GM12878 (cell line): ENCODE data around the gene GMCL2. TPM values are rescaled to one million over a fixed set of nuclear protein-coding genes. Genes with fewer than 3 reads are reported as not detected.

Source experiments
- ATAC-seq: fragments of 200-7000 bp; cut with Tn5 transposase; 3 replicates; pipeline ENCODE4 v1.9.1; 2020; ENCODE audit warnings: mild to moderate bottlenecking, moderate library complexity
- BruUV-seq: library from RNA; stranded (reverse); fragments of 400-500 nt; replicated peaks from 2 replicates; lab custom pipeline; 2021; lab: Mats Ljungman, UMichigan
- CTCF ChIA-PET: fragments of 300-600 bp; sonication (Branson Sonifier 250); formaldehyde crosslinking; extraction: SDS; loops from one replicate; lab custom pipeline; 2021; ENCODE audit warnings: inconsistent platforms; lab: Yijun Ruan, JAX
- POLR2A ChIA-PET: fragments of 350-600 bp; formaldehyde crosslinking; extraction: SDS; loops from one replicate; lab custom pipeline; 2021; ENCODE audit warnings: inconsistent platforms; lab: Charles Lee
- RAD21 ChIA-PET: fragments of 300-600 bp; sonication (Branson Sonifier 250); formaldehyde crosslinking; loops from one replicate; lab custom pipeline; 2023; ENCODE audit warnings: antibody characterized with exemption; ENCODE audit not compliant: unreplicated experiment; lab: Charles Lee
- SMC1A ChIA-PET: fragments of 300-600 bp; sonication (Branson Sonifier 250); formaldehyde crosslinking; loops from one replicate; lab custom pipeline; 2023; ENCODE audit not compliant: unreplicated experiment, uncharacterized antibody; lab: Charles Lee
- DNase-seq: peaks from one replicate; pipeline ENCODE4 v3.0.0-alpha.2; 2011; ENCODE audit warnings: low read depth, low spot score
- FAIRE-seq: peaks from 3 replicates; lab custom pipeline; 2011; peaks lifted over from hg19 to GRCh38; lab: Jason Lieb, UNC
- H2AFZ ChIP-seq: 2 replicates; pipeline ENCODE4 v1.6.0; 2011; ENCODE audit warnings: low read depth, low read length, control low read depth; ENCODE audit not compliant: control insufficient read depth
- H3K27ac ChIP-seq: 2 replicates; pipeline ENCODE4 v1.5.1; 2011; ENCODE audit warnings: control low read depth; ENCODE audit not compliant: control insufficient read depth, insufficient read depth
- H3K27me3 ChIP-seq, 2 experiments: replicated peaks in 1 of 2; 2 replicates each; pipeline versions ENCODE4 v1.6.0 to v1.6.1; 2011; ENCODE audit warnings: low read length in 1 of 2; ENCODE audit not compliant: control insufficient read depth in 2 of 2, insufficient read depth in 2 of 2
- H3K36me3 ChIP-seq, 2 experiments: 2 replicates each; pipeline ENCODE4 v1.5.1; 2011; ENCODE audit warnings: low read length in 1 of 2; ENCODE audit not compliant: control insufficient read depth in 2 of 2, insufficient read depth in 2 of 2
- H3K4me1 ChIP-seq: 2 replicates; pipeline ENCODE4 v1.6.1; 2011; ENCODE audit warnings: mild to moderate bottlenecking, low read length, moderate library complexity, mixed read lengths; ENCODE audit not compliant: control insufficient read depth, insufficient read depth
- H3K4me2 ChIP-seq: 2 replicates; pipeline ENCODE4 v1.6.0; 2011; ENCODE audit warnings: control low read depth; ENCODE audit not compliant: control insufficient read depth, insufficient read depth
- H3K4me3 ChIP-seq: fragments of 200-600 bp; sonication (generic); 2 replicates; pipeline ENCODE4 v1.5.1; 2016
- H3K79me2 ChIP-seq: 2 replicates; pipeline ENCODE4 v1.6.0; 2011; ENCODE audit warnings: low read length; ENCODE audit not compliant: control insufficient read depth, insufficient read depth
- H3K9ac ChIP-seq: 2 replicates; pipeline ENCODE4 v1.8.0; 2011; ENCODE audit warnings: low read length, control low read depth, mixed read lengths; ENCODE audit not compliant: control insufficient read depth, insufficient read depth
- H3K9me3 ChIP-seq: replicated peaks from 3 replicates; pipeline ENCODE4 v1.5.1; 2011; ENCODE audit warnings: mild to moderate bottlenecking, low read length; ENCODE audit not compliant: control insufficient read depth, insufficient read depth
- H4K20me1 ChIP-seq: 2 replicates; pipeline ENCODE4 v1.6.0; 2011; ENCODE audit not compliant: control insufficient read depth, insufficient read depth
- CBFB ChIP-seq: IDR thresholded peaks from 2 replicates; pipeline ENCODE4 v1.6.1; 2016; ENCODE audit warnings: antibody characterized with exemption, low read depth
- IKZF2 ChIP-seq, 2 experiments: fragments of 450-650 bp; IDR thresholded peaks; 2 replicates each; pipeline ENCODE4 v1.6.1; 2017; ENCODE audit warnings: mild to moderate bottlenecking in 2 of 2, moderate library complexity in 2 of 2
- JUNB ChIP-seq: IDR thresholded peaks from 2 replicates; pipeline ENCODE4 v1.6.1; 2016; ENCODE audit warnings: antibody characterized with exemption, mild to moderate bottlenecking
- KLF5 ChIP-seq: fragments of 450-650 bp; IDR thresholded peaks from 2 replicates; pipeline ENCODE4 v1.6.1; 2014; ENCODE audit warnings: mild to moderate bottlenecking; ENCODE audit not compliant: partially characterized antibody
- MTA3 ChIP-seq: IDR thresholded peaks from 2 replicates; pipeline ENCODE4 v1.6.1; 2012; ENCODE audit warnings: low read length, inconsistent platforms, borderline replicate concordance
- POLR2A ChIP-seq: IDR thresholded peaks from 2 replicates; pipeline ENCODE4 v1.6.1; 2011; ENCODE audit warnings: low read depth, mild to moderate bottlenecking, low read length
- RCOR1 ChIP-seq: conservative IDR thresholded peaks from 2 replicates; pipeline ENCODE4 v1.6.1; 2012; ENCODE audit warnings: low read depth, low read length, improper control_type of control experiment
- RELA ChIP-seq: fragments of 450-650 bp; IDR thresholded peaks from 2 replicates; pipeline ENCODE4 v1.8.0; 2014; ENCODE audit warnings: borderline replicate concordance; ENCODE audit not compliant: partially characterized antibody
- YY1 ChIP-seq: IDR thresholded peaks from 2 replicates; pipeline ENCODE4 v1.6.1; 2011; ENCODE audit warnings: low read depth, mild to moderate bottlenecking, low read length
- ZNF24 ChIP-seq: fragments of 450-650 bp; IDR thresholded peaks from 2 replicates; pipeline ENCODE4 v1.6.1; 2017; ENCODE audit warnings: antibody characterized with exemption, mild to moderate bottlenecking
- ZNF274 ChIP-seq: IDR thresholded peaks from one replicate; pipeline ENCODE4 v1.8.0; 2011; ENCODE audit not compliant: insufficient read length, insufficient read depth
- WGBS: methylation state at CpG from one replicate; pipeline ENCODE4 v1.1.6; 2016; ENCODE audit warnings: low lambda C conversion rate; ENCODE audit not compliant: insufficient replicate concordance, insufficient coverage; ENCODE audit errors: missing lambda C conversion rate; 5-methylcytosine and 5-hydroxymethylcytosine counted together
- in situ Hi-C: fragments of 300-500 bp; cut with MboI; formaldehyde crosslinking; loops from 9 replicates; pipeline ENCODE4 v1.14.3; 2018; ENCODE audit warnings: mixed read lengths
- intact Hi-C: fragments of 100-400 bp; cut with micrococcal nuclease; formaldehyde crosslinking; loops from one replicate; pipeline ENCODE4 v1.14.2; 2022; ENCODE audit not compliant: unreplicated experiment
- polyA plus RNA-seq, 11 experiments: library from polyadenylated mRNA; depleted of rRNA in 4 of 11; unstranded in 6 of 11; stranded (reverse) in 5 of 11; fragments of >200 nt; fragmentation: Nextera tagmentation in 4 of 11; fragmentation: Illumina TruSeq in 1 of 11; extraction: Ambion mirVana in 4 of 11; extraction: Trizol in 1 of 11; gene quantifications; 1 replicate in 1 of 11; 2 replicates in 10 of 11; pipeline versions ENCODE4 v1.2.1 to v1.2.3, GENCODE V29; 2011 to 2016; ENCODE audit warnings: inconsistent platforms in 2 of 11, missing spikeins in 2 of 11, low read depth in 1 of 11
- total RNA-seq, 4 experiments: library from RNA; depleted of rRNA in 3 of 4; stranded (reverse); fragments of >200 nt in 3 of 4; fragmentation: Illumina TruSeq in 1 of 4; extraction: Trizol in 1 of 4; gene quantifications; 2 replicates each; pipeline versions ENCODE4 v1.2.1 to v1.2.3, GENCODE V29; 2013 to 2021
- TF ChIP-seq, protein P1 (sequence below): fragments of 150-350 bp; IDR thresholded peaks from 2 replicates; pipeline ENCODE4 v1.6.1; 2014; ENCODE audit warnings: mild to moderate bottlenecking, low read depth, low read length
- TF ChIP-seq, protein P2 (sequence below): IDR thresholded peaks from 2 replicates; pipeline ENCODE4 v1.6.1; 2012; ENCODE audit warnings: low read depth, low read length, improper control_type of control experiment
- TF ChIP-seq, protein P3 (sequence below): fragments of 450-650 bp; IDR thresholded peaks from 2 replicates; pipeline ENCODE4 v1.6.1; 2016; ENCODE audit warnings: mild to moderate bottlenecking

GMCL2 gene
- total and polyA plus RNA-seq, 10 of the 15 experiments (the other 5 are each of a cell fraction or from before 2014, with no cell fraction given): 0.07 TPM; not detected in 9

DNA sequence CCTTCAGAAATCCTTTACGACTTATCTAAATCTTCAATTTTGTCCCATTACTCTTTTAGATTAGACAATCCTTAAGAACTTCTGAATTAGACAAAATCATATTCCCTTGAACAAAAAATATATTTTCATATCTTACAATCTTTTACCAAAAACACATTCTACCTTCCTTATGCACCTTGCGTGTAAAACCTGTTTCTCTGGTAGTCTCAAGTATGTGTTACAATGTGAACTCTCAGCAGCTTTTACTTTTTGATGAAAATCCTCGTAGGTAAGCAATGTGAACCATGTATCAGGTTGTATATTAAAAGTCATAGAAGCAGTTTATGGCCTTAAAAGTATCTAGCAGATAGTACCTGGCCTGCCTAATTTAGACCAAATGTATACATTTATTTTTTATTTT, 12.7 kb downstream of the GMCL2 start:
- no peak overlapping the region for H3K4me2 ChIP-seq
- no peak overlapping the region for H2AFZ ChIP-seq
- RAD21 ChIA-PET: no interaction called here
- ATAC-seq: no peak
- CTCF ChIA-PET: no interaction called here
- no TSS peak for BruUV-seq
- no peaks in the 10 kb centered on the region for H3K4me1 ChIP-seq
- H3K9ac ChIP-seq: no peak overlapping the region
- in situ Hi-C loops (no loop called here), intact Hi-C loops (no loop called here)
- no peak overlapping the region for H3K4me3 ChIP-seq
- H4K20me1 ChIP-seq: no peaks in the 10 kb centered on the region
- no peaks in the 10 kb centered on the region for H3K79me2 ChIP-seq
- POLR2A ChIA-PET: interaction anchor here (0.6 kb wide), 1 partner anchor 58 kb away, joined by 5 read pairs; no protein-coding TSS in a partner anchor
- H3K9me3 ChIP-seq: no peaks in the 10 kb centered on the region
- no peak for DNase-seq
- H3K36me3 ChIP-seq: no peaks in the 10 kb centered on the region
- SMC1A ChIA-PET: no interaction called here
- H3K27ac ChIP-seq: no peak overlapping the region
- no peaks in the 10 kb centered on the region; a peak in 2 of 4 replicates for H3K27me3 ChIP-seq
- TF ChIP-seq JUNB (no peak), RELA (no peak), IKZF2 (IDR thresholded peaks at IDR 0.05) (no peak), MTA3 (no peak), YY1 (no peak), ZNF274 (no peak), ZNF24 (no peak), RCOR1 (no peak), KLF5 (no peak), POLR2A (no peak), CBFB (no peak)
- TF ChIP-seq, protein P1, sequence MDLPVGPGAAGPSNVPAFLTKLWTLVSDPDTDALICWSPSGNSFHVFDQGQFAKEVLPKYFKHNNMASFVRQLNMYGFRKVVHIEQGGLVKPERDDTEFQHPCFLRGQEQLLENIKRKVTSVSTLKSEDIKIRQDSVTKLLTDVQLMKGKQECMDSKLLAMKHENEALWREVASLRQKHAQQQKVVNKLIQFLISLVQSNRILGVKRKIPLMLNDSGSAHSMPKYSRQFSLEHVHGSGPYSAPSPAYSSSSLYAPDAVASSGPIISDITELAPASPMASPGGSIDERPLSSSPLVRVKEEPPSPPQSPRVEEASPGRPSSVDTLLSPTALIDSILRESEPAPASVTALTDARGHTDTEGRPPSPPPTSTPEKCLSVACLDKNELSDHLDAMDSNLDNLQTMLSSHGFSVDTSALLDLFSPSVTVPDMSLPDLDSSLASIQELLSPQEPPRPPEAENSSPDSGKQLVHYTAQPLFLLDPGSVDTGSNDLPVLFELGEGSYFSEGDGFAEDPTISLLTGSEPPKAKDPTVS: no peak
- TF ChIP-seq, protein P2, sequence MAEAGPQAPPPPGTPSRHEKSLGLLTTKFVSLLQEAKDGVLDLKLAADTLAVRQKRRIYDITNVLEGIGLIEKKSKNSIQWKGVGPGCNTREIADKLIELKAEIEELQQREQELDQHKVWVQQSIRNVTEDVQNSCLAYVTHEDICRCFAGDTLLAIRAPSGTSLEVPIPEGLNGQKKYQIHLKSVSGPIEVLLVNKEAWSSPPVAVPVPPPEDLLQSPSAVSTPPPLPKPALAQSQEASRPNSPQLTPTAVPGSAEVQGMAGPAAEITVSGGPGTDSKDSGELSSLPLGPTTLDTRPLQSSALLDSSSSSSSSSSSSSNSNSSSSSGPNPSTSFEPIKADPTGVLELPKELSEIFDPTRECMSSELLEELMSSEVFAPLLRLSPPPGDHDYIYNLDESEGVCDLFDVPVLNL: no peak
- TF ChIP-seq, protein P3, sequence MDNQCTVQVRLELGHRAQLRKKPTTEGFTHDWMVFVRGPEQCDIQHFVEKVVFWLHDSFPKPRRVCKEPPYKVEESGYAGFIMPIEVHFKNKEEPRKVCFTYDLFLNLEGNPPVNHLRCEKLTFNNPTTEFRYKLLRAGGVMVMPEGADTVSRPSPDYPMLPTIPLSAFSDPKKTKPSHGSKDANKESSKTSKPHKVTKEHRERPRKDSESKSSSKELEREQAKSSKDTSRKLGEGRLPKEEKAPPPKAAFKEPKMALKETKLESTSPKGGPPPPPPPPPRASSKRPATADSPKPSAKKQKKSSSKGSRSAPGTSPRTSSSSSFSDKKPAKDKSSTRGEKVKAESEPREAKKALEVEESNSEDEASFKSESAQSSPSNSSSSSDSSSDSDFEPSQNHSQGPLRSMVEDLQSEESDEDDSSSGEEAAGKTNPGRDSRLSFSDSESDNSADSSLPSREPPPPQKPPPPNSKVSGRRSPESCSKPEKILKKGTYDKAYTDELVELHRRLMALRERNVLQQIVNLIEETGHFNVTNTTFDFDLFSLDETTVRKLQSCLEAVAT: no peak
- WGBS: 62% methylated on average over 3 of the region's 3 CpGs
- no peak for FAIRE-seq
